GM12874 (cell line): ENCODE measurements around the gene SEC23IP.

Experiments used
- CTCF ChIP-seq: IDR thresholded peaks from 2 replicates; pipeline ENCODE4 v1.5.1; 2011; ENCODE audit warnings: low read depth, mild to moderate bottlenecking, control low read depth, low read length, moderate library complexity; ENCODE audit not compliant: insufficient read depth

Gene SEC23IP

GRCh38 chr10:119892188-119893065 is at the start of gene SEC23IP:
Gene SEC23IP (plus strand): TSS chr10:119892730. CDS start chr10:119892783, 53 bp downstream.
- TF ChIP-seq CTCF: no peak

- no peak for TF ChIP-seq CTCF
These were observed 46.9 kb upstream of the SEC23IP start for GRCh38 chr10:119845656-119846055.

GRCh38 chr10:119849031-119849789 is 43.3 kb upstream of the SEC23IP start:
- no peak for TF ChIP-seq CTCF

GRCh38 chr10:119849944-119850343 is 42.6 kb upstream of the SEC23IP start:
- no peak for TF ChIP-seq CTCF

- TF ChIP-seq CTCF: no peak
These were observed 40.3 kb upstream of the SEC23IP start for GRCh38 chr10:119852277-119852676.

GRCh38 chr10:119852822-119853221 is 39.7 kb upstream of the SEC23IP start:
- TF ChIP-seq CTCF: no peak

- no peak for TF ChIP-seq CTCF
These were observed 39.0 kb upstream of the SEC23IP start for GRCh38 chr10:119853574-119853973.
